Astrocyte of the spinal cord (primary cell): ENCODE results near the gene ST6GALNAC3.

ENCODE experiments used
- DNase-seq: peaks from one replicate; pipeline ENCODE4 v3.0.0; 2011; ENCODE audit warnings: low read depth, low spot score
- H3K4me3 ChIP-seq: 2 replicates; pipeline ENCODE4 v1.5.1; 2011; ENCODE audit warnings: low read depth, mild to moderate bottlenecking, low read length, moderate library complexity
- in situ Hi-C: cut with HindIII; loops from 2 replicates; pipeline ENCODE4 v1.10.0; 2017; ENCODE audit warnings: low sequenced_read_pairs
- TF ChIP-seq, protein P1 (sequence below): IDR thresholded peaks from 2 replicates; pipeline ENCODE4 v1.5.1; 2012; ENCODE audit warnings: low read depth, mild to moderate bottlenecking, low read length, inconsistent platforms

The ST6GALNAC3 gene

DNA sequence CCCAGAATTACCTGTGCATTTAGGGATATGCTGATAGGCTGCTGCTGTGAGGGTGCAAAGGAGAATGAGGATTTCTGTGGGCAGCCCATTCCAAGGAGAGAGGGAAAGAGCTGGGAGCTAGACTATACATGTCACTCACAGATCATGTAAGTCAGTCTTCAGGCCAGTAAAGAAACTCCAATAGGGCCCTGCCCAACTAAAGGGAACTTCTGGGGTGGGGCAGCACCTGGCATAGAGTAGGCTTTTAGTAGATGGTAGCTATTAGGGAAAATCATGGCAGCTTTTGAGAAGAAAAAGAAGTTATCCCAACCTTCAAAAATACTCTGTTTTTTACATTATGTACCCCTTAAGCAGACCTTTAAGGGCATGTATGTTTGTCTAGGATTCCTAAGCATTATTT is 89.6 kb downstream of the ST6GALNAC3 start:
- no peak for DNase-seq
- TF ChIP-seq, protein P1, sequence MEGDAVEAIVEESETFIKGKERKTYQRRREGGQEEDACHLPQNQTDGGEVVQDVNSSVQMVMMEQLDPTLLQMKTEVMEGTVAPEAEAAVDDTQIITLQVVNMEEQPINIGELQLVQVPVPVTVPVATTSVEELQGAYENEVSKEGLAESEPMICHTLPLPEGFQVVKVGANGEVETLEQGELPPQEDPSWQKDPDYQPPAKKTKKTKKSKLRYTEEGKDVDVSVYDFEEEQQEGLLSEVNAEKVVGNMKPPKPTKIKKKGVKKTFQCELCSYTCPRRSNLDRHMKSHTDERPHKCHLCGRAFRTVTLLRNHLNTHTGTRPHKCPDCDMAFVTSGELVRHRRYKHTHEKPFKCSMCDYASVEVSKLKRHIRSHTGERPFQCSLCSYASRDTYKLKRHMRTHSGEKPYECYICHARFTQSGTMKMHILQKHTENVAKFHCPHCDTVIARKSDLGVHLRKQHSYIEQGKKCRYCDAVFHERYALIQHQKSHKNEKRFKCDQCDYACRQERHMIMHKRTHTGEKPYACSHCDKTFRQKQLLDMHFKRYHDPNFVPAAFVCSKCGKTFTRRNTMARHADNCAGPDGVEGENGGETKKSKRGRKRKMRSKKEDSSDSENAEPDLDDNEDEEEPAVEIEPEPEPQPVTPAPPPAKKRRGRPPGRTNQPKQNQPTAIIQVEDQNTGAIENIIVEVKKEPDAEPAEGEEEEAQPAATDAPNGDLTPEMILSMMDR = no peak

GRCh38 chr1:76170084-76170483 is 95.5 kb downstream of the ST6GALNAC3 start:
- TF ChIP-seq, protein P1 = no peak
- in situ Hi-C loops = no loop called here
- no peak for DNase-seq
- no peak overlapping the region for H3K4me3 ChIP-seq

More for the DNA sequence above, 89.6 kb downstream of the ST6GALNAC3 start:
- in situ Hi-C loops = no loop called here
- no peak overlapping the region for H3K4me3 ChIP-seq

DNA sequence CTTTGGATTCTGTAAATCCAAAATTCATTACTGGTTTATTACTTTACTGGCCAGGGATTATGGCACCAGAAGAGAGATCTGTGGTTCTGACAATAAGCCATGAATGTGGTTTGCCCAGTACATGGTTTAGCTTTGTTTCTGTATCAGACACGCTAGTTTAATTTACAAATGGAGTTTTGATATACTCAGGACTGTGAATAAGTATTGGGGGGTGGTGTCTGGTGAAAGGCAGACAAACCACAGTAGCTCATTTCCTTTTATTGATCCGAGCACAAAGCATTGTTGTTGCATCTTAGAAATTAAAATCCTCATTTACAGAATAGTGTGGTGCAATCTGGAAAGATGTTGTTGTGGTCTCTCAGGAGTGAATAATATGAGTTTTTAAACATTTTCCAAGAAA is 96.0 kb downstream of the ST6GALNAC3 start:
- in situ Hi-C loops = no loop called here
- DNase-seq = no peak
- TF ChIP-seq, protein P1 = no peak
- no peak overlapping the region for H3K4me3 ChIP-seq

DNA sequence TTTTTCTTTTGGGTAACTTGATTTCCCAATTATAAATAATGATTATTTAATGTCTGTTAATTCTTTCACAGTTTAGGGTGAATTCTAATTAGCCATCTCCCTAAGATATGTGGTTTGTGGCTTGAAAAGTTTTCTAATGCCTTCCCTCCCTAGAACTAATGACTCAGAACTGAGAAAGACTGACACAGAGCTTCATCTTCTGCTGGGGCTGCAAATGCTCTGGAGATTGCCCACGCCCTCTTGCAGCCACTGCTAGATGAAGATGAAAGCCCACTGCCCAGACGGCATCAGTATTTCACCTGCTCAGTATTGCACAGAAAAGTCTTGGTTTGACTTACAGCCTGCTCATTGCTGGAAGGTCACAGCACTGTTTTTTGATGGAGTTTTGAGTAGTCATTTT is 101.5 kb downstream of the ST6GALNAC3 start:
- DNase-seq = no peak
- no peak overlapping the region for H3K4me3 ChIP-seq
- TF ChIP-seq, protein P1 = no peak
- in situ Hi-C loops = no loop called here

DNA sequence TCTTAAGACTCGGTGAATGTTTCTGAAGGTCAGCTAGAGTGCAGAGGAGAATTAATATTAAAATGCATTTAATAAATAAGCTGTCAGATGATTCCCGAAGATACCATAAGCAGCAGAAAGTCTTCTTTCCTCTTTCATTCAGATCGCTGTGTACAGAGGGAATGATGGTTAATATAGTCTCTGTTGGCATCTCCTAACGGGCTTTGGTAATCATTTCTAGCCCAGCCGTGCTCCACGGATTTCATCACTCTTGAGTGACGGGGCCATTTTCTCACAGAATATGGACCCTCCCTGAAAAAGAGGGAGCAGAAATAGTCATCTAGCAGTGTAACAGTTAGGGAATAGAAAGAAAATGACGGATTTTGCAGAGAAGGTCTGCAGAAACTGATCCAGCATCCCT is 103.1 kb downstream of the ST6GALNAC3 start:
- TF ChIP-seq, protein P1 = no peak
- in situ Hi-C loops = no loop called here
- no peak overlapping the region for H3K4me3 ChIP-seq
- no peak for DNase-seq

- no peak overlapping the region for H3K4me3 ChIP-seq
- TF ChIP-seq, protein P1 = no peak
- DNase-seq = no peak
- in situ Hi-C loops = no loop called here
Observed at GRCh38 chr1:76179219-76179698, 104.7 kb downstream of the ST6GALNAC3 start.

DNA sequence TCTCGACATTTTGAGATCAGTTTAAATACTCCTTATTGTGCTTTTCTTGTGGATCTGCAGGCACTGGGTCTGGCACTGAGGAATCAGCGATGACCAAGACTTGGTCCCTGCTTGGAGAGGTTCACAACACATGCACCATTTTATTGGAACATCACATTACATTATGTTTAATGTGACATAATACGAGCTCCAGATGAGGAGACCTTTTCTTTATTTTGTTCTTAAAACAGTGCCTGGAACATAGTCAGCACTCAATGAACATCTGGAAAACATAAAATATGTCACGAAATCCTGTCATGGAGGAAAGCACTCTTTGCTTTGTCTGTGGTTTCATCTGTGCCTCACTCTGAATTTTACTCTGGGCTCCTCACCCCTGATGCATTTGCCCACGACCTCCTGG is 110.7 kb downstream of the ST6GALNAC3 start:
- in situ Hi-C loops = no loop called here
- DNase-seq = no peak
- TF ChIP-seq, protein P1 = no peak
- H3K4me3 ChIP-seq = no peak overlapping the region
